C1 segment of cervical spinal cord (tissue), 14 donors: ENCODE data around the gene PVALEF.

Experiments
- DNase-seq, 14 donors: peaks; one replicate each; lab custom pipeline; 2025; lab: John Stamatoyannopoulos, UW

PVALEF gene

GRCh38 chr17:81180836-81181810 lies 15.8 kb downstream of the PVALEF start:
- DNase-seq, result no peak

GRCh38 chr17:81181811-81182185 lies 16.5 kb downstream of the PVALEF start:
- DNase-seq, result no peak

- DNase-seq, result no peak
Observed at GRCh38 chr17:81182596-81182995, 17.3 kb downstream of the PVALEF start.

- no peak for DNase-seq
Observed at GRCh38 chr17:81183316-81183715, 18.0 kb downstream of the PVALEF start.

GRCh38 chr17:81183807-81184206 lies 18.5 kb downstream of the PVALEF start:
- DNase-seq, result no peak

GRCh38 chr17:81184555-81184954 lies 19.2 kb downstream of the PVALEF start:
- DNase-seq, result no peak

- DNase-seq, result no peak
Observed at GRCh38 chr17:81186203-81186602, 20.9 kb downstream of the PVALEF start.

- DNase-seq, result no peak
Observed at GRCh38 chr17:81187120-81187519, 21.8 kb downstream of the PVALEF start.

GRCh38 chr17:81187586-81188490 lies 22.5 kb downstream of the PVALEF start:
- no peak for DNase-seq

GRCh38 chr17:81188491-81188840 lies 23.2 kb downstream of the PVALEF start:
- no peak for DNase-seq

GRCh38 chr17:81189016-81189415 lies 23.7 kb downstream of the PVALEF start:
- no peak for DNase-seq

- peak in 3 of 14 donors; percentile 8 to 9 (median 9) for DNase-seq
Observed at GRCh38 chr17:81189670-81190530, 24.6 kb downstream of the PVALEF start.

- no peak for DNase-seq
Observed at GRCh38 chr17:81190591-81190990, 25.3 kb downstream of the PVALEF start.

- no peak for DNase-seq
Observed at GRCh38 chr17:81191116-81191515, 25.8 kb downstream of the PVALEF start.

- no peak for DNase-seq
Observed at GRCh38 chr17:81191646-81192045, 26.3 kb downstream of the PVALEF start.

- DNase-seq, result no peak
Observed at GRCh38 chr17:81192386-81193050, 27.2 kb downstream of the PVALEF start.

GRCh38 chr17:81193051-81193410 lies 27.7 kb downstream of the PVALEF start:
- no peak for DNase-seq

GRCh38 chr17:81193470-81194224 lies 28.3 kb downstream of the PVALEF start:
- DNase-seq, result no peak

GRCh38 chr17:81194225-81194760 lies 29.0 kb downstream of the PVALEF start:
- no peak for DNase-seq
